ENCODE data around the gene PLEKHS1.
"Not testable (repeated sequence)": the region's sequence is repeated elsewhere in the genome, so short reads cannot be mapped to it uniquely, and the experiment has no call there.

PLEKHS1 gene

DNA sequence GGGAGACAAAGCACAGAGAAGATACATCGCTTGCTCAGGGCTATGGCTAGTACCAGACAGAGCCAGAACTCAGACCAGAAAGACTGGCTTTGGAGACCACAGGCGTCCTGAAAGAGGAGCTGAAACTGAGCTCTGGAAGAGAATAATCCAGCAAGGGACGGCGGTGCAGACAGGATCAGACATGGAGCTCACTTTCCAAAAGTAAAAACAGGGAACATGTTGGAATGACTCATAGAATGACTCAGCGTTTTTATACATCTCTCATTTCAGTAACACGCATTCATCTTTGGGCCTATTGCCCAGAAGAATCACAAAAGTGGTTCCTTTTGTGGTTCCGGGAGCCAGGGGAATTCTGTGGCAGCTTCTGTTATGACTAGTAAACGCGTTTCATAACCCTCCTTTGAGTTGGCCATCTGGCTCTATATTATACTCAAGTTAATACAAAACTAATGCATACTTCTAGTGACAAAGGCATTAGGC lies 37.2 kb downstream of the PLEKHS1 start:
- no peak for DNase-seq (ENCODE audit: low read depth, low spot score)

DNA sequence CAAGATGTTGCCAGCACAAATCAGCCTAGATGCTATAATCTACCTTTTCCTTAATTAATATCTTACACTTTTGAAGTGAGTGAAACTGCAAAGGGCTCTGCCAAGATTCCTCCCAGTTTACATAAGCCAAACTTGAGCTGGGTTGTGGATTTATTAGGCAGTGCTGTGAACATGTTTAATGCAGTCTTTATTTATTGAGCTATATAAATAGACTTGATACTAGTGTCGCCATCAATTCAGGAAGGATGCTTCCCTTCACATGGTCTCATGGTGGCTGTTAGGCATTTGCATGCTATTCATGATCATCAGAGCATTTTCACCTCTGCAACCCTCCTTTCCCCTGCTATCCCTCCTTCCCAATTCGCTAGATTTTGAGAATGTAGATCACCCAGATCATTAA lies 40.2 kb downstream of the PLEKHS1 start:
- no peak for DNase-seq (ENCODE audit: low read depth, low spot score)

DNA sequence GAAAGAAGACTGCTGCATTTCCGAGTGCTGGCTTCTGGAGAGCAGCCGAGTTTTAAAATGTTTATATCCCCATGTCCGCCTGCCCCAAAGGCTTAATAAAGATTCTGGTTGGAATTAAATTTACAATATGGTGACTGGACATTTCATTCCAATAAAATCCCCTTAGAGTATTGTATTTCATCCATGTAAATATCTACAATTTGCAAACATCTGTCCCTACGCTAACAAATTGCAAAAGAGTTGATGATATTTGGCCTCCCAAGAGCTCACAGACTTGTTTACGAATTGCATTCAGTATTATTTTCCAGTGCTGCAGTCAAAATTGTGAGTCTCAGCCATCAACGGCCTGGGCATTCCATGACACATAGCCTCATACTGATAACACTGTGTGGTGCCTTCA lies 50.1 kb downstream of the PLEKHS1 start:
- DNase-seq (ENCODE audit: low read depth, low spot score), result no peak

DNA sequence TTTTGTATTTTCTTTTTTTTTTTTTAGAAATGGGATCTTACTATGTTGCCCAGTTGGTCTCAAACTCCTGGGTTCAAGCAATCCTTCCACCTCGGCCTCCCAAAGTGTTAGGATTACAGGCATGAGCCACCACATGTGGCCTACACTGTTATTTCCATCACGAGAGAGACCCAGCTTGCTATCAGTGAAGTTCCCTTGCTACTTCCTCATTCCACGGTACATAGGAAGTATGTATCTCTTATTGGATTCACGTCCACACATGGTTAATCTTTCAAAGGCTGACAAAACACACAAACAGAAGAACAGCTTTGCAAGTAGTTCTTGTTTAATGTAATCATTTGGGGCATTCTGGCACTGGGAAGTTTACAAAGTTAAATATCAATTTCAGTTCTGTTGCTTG lies 51.5 kb downstream of the PLEKHS1 start:
- no peak for DNase-seq (ENCODE audit: low read depth, low spot score)

GRCh38 chr10:113806503-113806902 lies 55.0 kb downstream of the PLEKHS1 start:
- DNase-seq (ENCODE audit: low read depth, low spot score), result no peak

GRCh38 chr10:113808168-113808567 lies 56.7 kb downstream of the PLEKHS1 start:
- no peak for DNase-seq (ENCODE audit: low read depth, low spot score)

DNA sequence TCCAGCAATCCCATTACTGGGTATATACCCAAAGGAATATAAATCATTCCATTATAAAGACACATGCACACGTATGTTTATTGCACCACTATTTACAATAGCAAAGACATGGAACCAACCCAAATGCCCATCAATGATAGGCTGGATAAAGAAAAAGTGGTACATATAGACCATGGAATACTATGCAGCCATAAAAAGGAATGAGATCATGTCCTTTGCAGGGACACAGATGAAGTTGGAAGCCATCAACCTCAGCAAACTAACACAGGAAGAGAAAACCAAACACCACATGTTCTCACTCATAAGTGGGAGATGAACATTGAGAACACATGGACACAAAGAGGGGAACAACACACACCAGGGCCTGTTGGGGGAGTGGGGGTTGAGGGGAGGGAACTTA lies 63.2 kb downstream of the PLEKHS1 start:
- DNase-seq (ENCODE audit: low read depth, low spot score), result not testable (repeated sequence)

GRCh38 chr10:113819989-113820388 lies 68.5 kb downstream of the PLEKHS1 start:
- no peak for DNase-seq (ENCODE audit: low read depth, low spot score)

DNA sequence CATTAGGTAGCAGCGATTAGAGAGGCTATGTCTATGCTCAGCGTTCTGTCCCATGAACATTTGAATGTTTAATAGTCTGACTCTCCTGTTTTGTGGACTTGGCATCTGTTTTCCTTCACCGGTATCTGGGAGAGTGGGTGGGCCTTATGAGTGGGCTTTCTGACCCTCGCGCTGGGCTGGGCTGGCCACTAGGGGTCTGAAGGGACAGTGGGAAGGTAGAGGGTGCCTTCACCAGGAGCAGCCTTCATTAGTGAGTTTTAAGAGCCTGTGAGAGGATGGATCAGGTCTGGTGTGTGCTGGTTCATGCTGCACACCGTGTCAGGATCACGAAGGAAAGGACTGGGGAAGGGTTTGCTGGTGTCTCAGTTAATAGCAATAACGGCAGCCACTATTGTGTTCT lies 69.0 kb downstream of the PLEKHS1 start:
- no peak for DNase-seq (ENCODE audit: low read depth, low spot score)

DNA sequence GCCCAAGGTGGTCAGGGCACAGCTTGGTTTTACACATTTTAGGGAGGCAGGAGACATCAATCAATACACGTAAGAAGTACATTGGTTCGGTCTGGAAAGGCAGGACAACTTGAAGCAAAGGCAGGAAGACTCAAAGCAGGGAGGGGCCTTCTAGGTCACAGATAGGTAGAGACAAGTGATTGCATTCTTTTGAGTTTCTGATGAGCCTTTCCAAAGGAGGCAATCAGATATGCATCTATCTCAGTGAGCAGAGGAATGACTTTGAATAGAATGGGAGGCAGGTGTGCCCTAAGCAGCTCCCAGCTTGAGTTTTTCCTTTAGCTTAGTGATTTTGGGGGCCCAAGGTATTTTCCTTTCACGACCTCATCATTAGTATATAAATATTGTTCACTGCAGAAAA lies 69.8 kb downstream of the PLEKHS1 start:
- DNase-seq (ENCODE audit: low read depth, low spot score), result not testable (repeated sequence)

- DNase-seq (ENCODE audit: low read depth, low spot score), result no peak
Measured at GRCh38 chr10:113822174-113822573, 70.7 kb downstream of the PLEKHS1 start.

- DNase-seq (ENCODE audit: low read depth, low spot score), result no peak
Measured at GRCh38 chr10:113823389-113823788, 71.9 kb downstream of the PLEKHS1 start.

DNA sequence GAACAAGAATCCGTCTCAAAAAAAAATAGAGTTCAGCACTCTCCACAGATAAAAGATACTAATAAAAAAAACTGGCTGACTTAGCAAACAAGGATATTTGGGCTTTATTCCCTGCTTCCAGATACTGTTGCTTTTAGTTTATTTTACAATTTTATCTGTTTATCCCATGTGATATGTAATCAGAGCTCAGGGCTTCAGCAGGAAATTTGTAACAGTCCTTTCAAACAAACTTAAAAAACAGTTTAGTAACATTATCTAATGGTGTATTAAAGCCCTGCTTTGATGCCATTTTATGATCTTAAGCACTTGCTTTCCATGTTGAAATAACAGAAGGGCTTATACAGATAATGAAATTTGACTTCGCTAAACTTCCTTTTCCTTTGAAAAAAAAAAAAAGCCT lies 74.3 kb downstream of the PLEKHS1 start:
- DNase-seq (ENCODE audit: low read depth, low spot score), result no peak

DNA sequence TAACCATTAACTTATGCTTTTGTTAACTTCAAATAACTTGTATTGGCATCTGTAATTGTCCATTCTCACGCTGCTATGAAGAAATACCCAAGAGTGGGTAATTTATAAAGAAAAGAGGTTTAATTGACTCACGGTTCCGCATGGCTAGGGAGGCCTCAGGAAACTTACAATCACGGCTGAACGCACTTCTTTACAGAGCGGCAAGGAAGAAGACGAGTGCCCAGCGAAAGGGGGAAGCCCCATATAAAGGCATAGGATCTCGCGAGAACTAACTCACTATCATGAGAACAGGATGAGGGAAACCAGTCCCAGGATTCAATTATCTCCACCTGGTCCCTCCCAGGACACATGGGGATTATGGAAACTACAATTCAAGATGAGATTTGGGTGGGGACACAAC lies 77.1 kb downstream of the PLEKHS1 start:
- not testable (repeated sequence) for DNase-seq (ENCODE audit: low read depth, low spot score)
